B cell (primary cell): Measurements from ENCODE around the gene CR2. TPM values are rescaled to one million over a fixed set of nuclear protein-coding genes. Genes with fewer than 3 reads are reported as not detected.
A peak's percentile ranks its signal among the peaks of the same experiment; 100 is the strongest.

Experiments used
- ATAC-seq: fragments of 200-7000 bp; cut with Tn5 transposase; one replicate; pipeline ENCODE4 v1.10.0; 2021; ENCODE audit warnings: low read depth, mild to moderate bottlenecking, moderate number of reproducible peaks, moderate library complexity
- CTCF ChIA-PET: fragments of 350-600 bp; sonication (Branson Sonifier 250); formaldehyde crosslinking; loops from one replicate; lab custom pipeline; 2021; ENCODE audit warnings: antibody characterized with exemption, inconsistent platforms; lab: Charles Lee
- POLR2A ChIA-PET: fragments of 350-600 bp; sonication (Branson Sonifier 250); formaldehyde crosslinking; loops from one replicate; lab custom pipeline; 2021; ENCODE audit warnings: antibody characterized with exemption; lab: Charles Lee
- DNase-seq: peaks from one replicate; pipeline ENCODE4 v3.0.0; 2013
- H2AFZ ChIP-seq: 2 replicates; pipeline ENCODE4 v1.6.1; 2012; ENCODE audit warnings: mild to moderate bottlenecking, low read depth, low read length; ENCODE audit not compliant: insufficient read depth, poor library complexity, severe bottlenecking
- H3K27ac ChIP-seq, 2 donors: 1 replicate in 1 of 2; 2 replicates in 1 of 2; pipeline ENCODE4 v1.5.1; 2012 to 2013; ENCODE audit warnings: low read length in 2 of 2, mild to moderate bottlenecking in 2 of 2, moderate library complexity in 1 of 2
- H3K27me3 ChIP-seq, 4 experiments: fragments of 200-600 bp in 1 of 4; sonication (generic) in 1 of 4; replicated peaks in 1 of 4; 1 replicate in 2 of 4; 2 replicates in 2 of 4; pipeline versions ENCODE4 v1.6.1 to v1.7.0; 2013 to 2016; ENCODE audit warnings: low read length in 3 of 4, mild to moderate bottlenecking in 2 of 4, mixed read lengths in 1 of 4, moderate library complexity in 1 of 4; ENCODE audit not compliant: insufficient read depth in 4 of 4, control insufficient read depth in 3 of 4; ENCODE audit errors: control extremely low read depth in 1 of 4
- H3K36me3 ChIP-seq, 2 experiments: replicated peaks in 1 of 2; 1 replicate in 1 of 2; 2 replicates in 1 of 2; pipeline versions ENCODE4 v1.6.1 to v1.7.1; 2013; ENCODE audit warnings: low read length in 1 of 2; ENCODE audit not compliant: insufficient read depth in 2 of 2, control insufficient read depth in 1 of 2; ENCODE audit errors: control extremely low read depth in 1 of 2, extremely low read depth in 1 of 2
- H3K4me1 ChIP-seq, 2 donors: fragments of 200-600 bp in 1 of 2; sonication (generic) in 1 of 2; 1 replicate in 1 of 2; 2 replicates in 1 of 2; pipeline versions ENCODE4 v1.5.1 to v1.6.1; 2013 to 2017; ENCODE audit warnings: low read length in 2 of 2; ENCODE audit not compliant: control insufficient read depth in 2 of 2, insufficient read depth in 2 of 2
- H3K4me2 ChIP-seq: replicated peaks from 2 replicates; pipeline ENCODE3; 2012; ENCODE audit warnings: mild to moderate bottlenecking, low read depth, low read length; ENCODE audit not compliant: poor library complexity, severe bottlenecking
- H3K4me3 ChIP-seq, 5 experiments: fragments of 200-600 bp in 1 of 5; sonication (generic) in 1 of 5; 1 replicate in 3 of 5; 2 replicates in 2 of 5; pipeline versions ENCODE4 v1.5.1 to v1.7.0; 2011 to 2016; ENCODE audit warnings: low read length in 4 of 5, mild to moderate bottlenecking in 4 of 5, low read depth in 2 of 5, control low read depth in 1 of 5, moderate library complexity in 1 of 5; ENCODE audit not compliant: insufficient read depth in 1 of 5; ENCODE audit errors: control extremely low read depth in 1 of 5, extremely low read depth in 1 of 5
- H3K79me2 ChIP-seq: fragments of 200-600 bp; sonication (generic); one replicate; pipeline ENCODE4 v1.6.0; 2016; ENCODE audit warnings: low read length; ENCODE audit not compliant: control insufficient read depth, insufficient read depth
- H3K9ac ChIP-seq: fragments of 200-600 bp; sonication (generic); 2 replicates; pipeline ENCODE4 v1.6.1; 2017; ENCODE audit warnings: mild to moderate bottlenecking, low read length, moderate library complexity
- H3K9me3 ChIP-seq, 3 donors: one replicate each; pipeline versions ENCODE4 v1.6.1 to v1.7.1; 2013; ENCODE audit warnings: low read length in 2 of 3; ENCODE audit not compliant: control insufficient read depth in 2 of 3, insufficient read depth in 1 of 3; ENCODE audit errors: control extremely low read depth in 1 of 3
- H4K20me1 ChIP-seq: 2 replicates; pipeline ENCODE4 v1.6.0; 2012; ENCODE audit warnings: mild to moderate bottlenecking, low read length; ENCODE audit not compliant: insufficient read depth, control insufficient read depth, poor library complexity, severe bottlenecking
- H3K27ac Mint-ChIP-seq: one replicate; pipeline ENCODE4 v1.8.0; 2021; ENCODE audit warnings: mixed read lengths
- H3K27me3 Mint-ChIP-seq: one replicate; pipeline ENCODE4 v1.8.0; 2021; ENCODE audit warnings: mixed read lengths
- H3K4me1 Mint-ChIP-seq: one replicate; pipeline ENCODE4 v1.8.0; 2021; ENCODE audit warnings: mixed read lengths
- H3K4me3 Mint-ChIP-seq: one replicate; pipeline ENCODE4 v1.8.0; 2021; ENCODE audit warnings: mixed read lengths
- H3K9me3 Mint-ChIP-seq: one replicate; pipeline ENCODE4 v1.8.0; 2022; ENCODE audit warnings: mixed read lengths; ENCODE audit not compliant: insufficient read depth
- EZH2 ChIP-seq: IDR thresholded peaks from 2 replicates; pipeline ENCODE4 v1.6.1; 2012; ENCODE audit warnings: borderline replicate concordance, low read depth, mild to moderate bottlenecking, moderate library complexity, low read length; ENCODE audit not compliant: insufficient read depth, poor library complexity, severe bottlenecking
- WGBS: methylation state at CpG from one replicate; pipeline ENCODE4 v1.1.5; 2013; ENCODE audit warnings: missing lambda C conversion rate; ENCODE audit not compliant: insufficient coverage; 5-methylcytosine and 5-hydroxymethylcytosine counted together
- intact Hi-C: fragments of 100-400 bp; cut with micrococcal nuclease; formaldehyde crosslinking; loops from one replicate; pipeline ENCODE4 v1.10.0; 2022
- polyA plus RNA-seq: library from polyadenylated mRNA; depleted of rRNA; stranded (reverse); fragments of >200 nt; gene quantifications from 2 replicates; pipeline ENCODE4 v1.2.3, GENCODE V29; 2012
- total RNA-seq, 2 donors: library from RNA; stranded (reverse); fragments of 120-200 nt in 1 of 2; gene quantifications; 1 replicate in 1 of 2; 2 replicates in 1 of 2; pipeline versions ENCODE4 v1.2.3 to v1.2.4, GENCODE V29; 2013 to 2022
- TF ChIP-seq, protein P1 (sequence below): fragments of 200-600 bp; IDR thresholded peaks from one replicate; pipeline ENCODE4 v1.8.0; 2022; ENCODE audit warnings: antibody characterized with exemption, mild to moderate bottlenecking

Gene CR2
- total and polyA plus RNA-seq, 2 donors (not counting 1 experiment from before 2014, with no cell fraction given): 26.0 to 30.5 TPM

DNA sequence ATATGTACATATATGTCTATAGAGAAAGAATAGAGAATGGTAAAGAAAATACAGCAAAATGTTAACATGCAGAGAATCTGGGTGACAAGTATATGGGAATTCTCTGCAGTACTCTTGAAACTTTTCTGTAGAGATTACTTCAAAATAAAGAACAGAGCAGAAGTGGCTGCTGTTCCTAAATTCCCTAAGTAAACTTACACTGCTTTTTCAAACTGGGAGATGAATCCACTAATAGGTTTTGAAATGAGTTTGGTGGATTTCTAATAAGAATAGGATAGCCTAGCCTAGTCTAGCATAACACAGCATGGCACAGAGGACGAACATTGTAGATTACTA is 450 bp upstream of the CR2 start:
- peak overlapping the region; percentile 89 for H3K4me2 ChIP-seq
- no peak for ATAC-seq
- peaks cover 38 to 41% of the 10 kb centered on the region in 2 donors for H3K4me1 ChIP-seq
- no peaks in the 10 kb centered on the region for H3K36me3 ChIP-seq
- H3K27me3 ChIP-seq: no peaks in the 10 kb centered on the region
- H4K20me1 ChIP-seq: no peaks in the 10 kb centered on the region
- Mint-ChIP-seq H3K4me3 (peak overlapping the region; percentile 86), H3K27me3 (no peaks in the 10 kb centered on the region), H3K4me1 (peaks cover 15% of the 10 kb centered on the region), H3K9me3 (no peaks in the 10 kb centered on the region), H3K27ac (peak overlapping the region; percentile 79)
- peak overlapping the region; percentile 92 for H2AFZ ChIP-seq
- no CpG with 5 or more reads among the region's 1 CpG for WGBS
- DNase-seq: no peak
- ChIA-PET POLR2A (interaction anchor here (0.6 to 2.1 kb wide), 9 partner anchors 8 to 132 kb away, joined by 3 to 10 read pairs (median 4); partner anchors contain the start of genes CD55 and CR1), CTCF (interaction anchor here (0.7 to 4.1 kb wide), 28 partner anchors 8 to 404 kb away, joined by 3 to 50 read pairs (median 7); partner anchors contain the start of genes CD55 and CR1)
- peak overlapping the region; percentile 84 for H3K9ac ChIP-seq
- peak overlapping the region in 4 of 5 experiments; percentile 80 to 90 (median 86) for H3K4me3 ChIP-seq
- H3K79me2 ChIP-seq: peaks cover 45% of the 10 kb centered on the region
- H3K27ac ChIP-seq: peak overlapping the region; percentile 69 to 82
- no peaks in the 10 kb centered on the region for H3K9me3 ChIP-seq
- intact Hi-C loops: loop anchor here (1.0 to 2.0 kb wide), 5 partner anchors 23 to 132 kb away; partner anchors contain the start of gene CD55
- TF ChIP-seq EZH2: no peak
- TF ChIP-seq, protein P1, sequence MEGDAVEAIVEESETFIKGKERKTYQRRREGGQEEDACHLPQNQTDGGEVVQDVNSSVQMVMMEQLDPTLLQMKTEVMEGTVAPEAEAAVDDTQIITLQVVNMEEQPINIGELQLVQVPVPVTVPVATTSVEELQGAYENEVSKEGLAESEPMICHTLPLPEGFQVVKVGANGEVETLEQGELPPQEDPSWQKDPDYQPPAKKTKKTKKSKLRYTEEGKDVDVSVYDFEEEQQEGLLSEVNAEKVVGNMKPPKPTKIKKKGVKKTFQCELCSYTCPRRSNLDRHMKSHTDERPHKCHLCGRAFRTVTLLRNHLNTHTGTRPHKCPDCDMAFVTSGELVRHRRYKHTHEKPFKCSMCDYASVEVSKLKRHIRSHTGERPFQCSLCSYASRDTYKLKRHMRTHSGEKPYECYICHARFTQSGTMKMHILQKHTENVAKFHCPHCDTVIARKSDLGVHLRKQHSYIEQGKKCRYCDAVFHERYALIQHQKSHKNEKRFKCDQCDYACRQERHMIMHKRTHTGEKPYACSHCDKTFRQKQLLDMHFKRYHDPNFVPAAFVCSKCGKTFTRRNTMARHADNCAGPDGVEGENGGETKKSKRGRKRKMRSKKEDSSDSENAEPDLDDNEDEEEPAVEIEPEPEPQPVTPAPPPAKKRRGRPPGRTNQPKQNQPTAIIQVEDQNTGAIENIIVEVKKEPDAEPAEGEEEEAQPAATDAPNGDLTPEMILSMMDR: no peak

DNA sequence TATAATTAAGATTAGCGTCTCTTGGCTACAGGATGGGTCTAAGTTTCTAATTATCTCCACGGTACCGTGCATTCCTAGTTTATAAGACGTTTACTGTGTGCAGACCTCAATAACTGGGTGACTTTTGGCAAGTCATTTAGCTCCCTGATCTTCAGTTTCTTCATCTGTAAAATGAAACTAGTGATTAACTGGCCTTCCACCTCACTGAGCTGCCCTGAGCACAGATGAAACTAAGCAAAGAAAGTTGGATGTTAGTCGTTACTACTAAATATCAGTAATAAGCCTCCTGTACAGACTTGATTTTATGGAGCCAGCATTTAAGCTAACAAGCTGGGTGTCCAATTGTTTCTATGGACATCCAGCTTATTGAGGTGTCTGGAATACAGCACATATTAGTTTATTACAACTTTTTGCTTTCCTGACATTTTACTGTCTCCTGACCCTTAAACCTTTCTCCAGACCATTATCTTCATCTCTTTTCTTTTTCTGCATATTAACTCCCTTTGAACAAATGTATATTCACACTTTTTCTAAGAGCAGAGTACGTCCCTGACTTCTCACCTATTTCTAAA is 1.1 kb downstream of the CR2 start:
- Mint-ChIP-seq H3K27ac (peak overlapping the region; percentile 79), H3K4me1 (peaks cover 24% of the 10 kb centered on the region), H3K27me3 (no peaks in the 10 kb centered on the region), H3K9me3 (no peaks in the 10 kb centered on the region), H3K4me3 (peak overlapping the region; percentile 86)
- Histone ChIP-seq H3K27ac (peak overlapping the region; percentile 69 to 82), H4K20me1 (no peaks in the 10 kb centered on the region), H3K79me2 (peaks cover 61% of the 10 kb centered on the region), H3K4me1 (peaks cover 54 to 55% of the 10 kb centered on the region in 2 donors), H3K9me3 (no peaks in the 10 kb centered on the region), H3K27me3 (no peaks in the 10 kb centered on the region), H2AFZ (peak overlapping the region; percentile 92), H3K9ac (peak overlapping the region; percentile 84), H3K4me2 (peak overlapping the region; percentile 89), H3K4me3 (peak overlapping the region; percentile 75 to 90 (median 84)), H3K36me3 (peaks cover 0 to 3% of the 10 kb centered on the region in 2 experiments)
- intact Hi-C loops: loop anchor here (2.0 kb wide), 1 partner anchor 40 kb away; no protein-coding TSS in a partner anchor
- CTCF ChIA-PET: interaction anchor here (0.6 to 4.1 kb wide), 23 partner anchors 9 to 729 kb away, joined by 3 to 50 read pairs (median 10); partner anchors contain the start of genes CD55 and CR1
- no peak for ATAC-seq
- DNase-seq: peak; percentile 25
- TF ChIP-seq EZH2: no peak
- TF ChIP-seq, protein P1: no peak
- 37% methylated on average over 4 of the region's 6 CpGs for WGBS
- POLR2A ChIA-PET: interaction anchor here (0.8 to 2.1 kb wide), 5 partner anchors 9 to 134 kb away, joined by 3 to 10 read pairs (median 5); partner anchors contain the start of genes CD55 and CR1
